GM19099 (cell line): Measurements from ENCODE around the gene GALNT8.

Source experiments
- POLR2A ChIP-seq: IDR thresholded peaks from 3 replicates; pipeline ENCODE4 v1.6.1; 2011; ENCODE audit warnings: low read depth; ENCODE audit not compliant: insufficient read length; ENCODE audit errors: extremely low read depth

Gene GALNT8

GRCh38 chr12:4775936-4776335 lies 55.7 kb downstream of the GALNT8 start:
- no peak for TF ChIP-seq POLR2A

GRCh38 chr12:4779749-4780148 lies 59.5 kb downstream of the GALNT8 start:
- TF ChIP-seq POLR2A: no peak

- no peak for TF ChIP-seq POLR2A
Observed at GRCh38 chr12:4780641-4781611, 60.7 kb downstream of the GALNT8 start.

GRCh38 chr12:4784404-4785054 lies 64.3 kb downstream of the GALNT8 start:
- TF ChIP-seq POLR2A: no peak

GRCh38 chr12:4786795-4787194 lies 66.6 kb downstream of the GALNT8 start:
- no peak for TF ChIP-seq POLR2A

- TF ChIP-seq POLR2A: no peak
Observed at GRCh38 chr12:4787965-4788364, 67.8 kb downstream of the GALNT8 start.

GRCh38 chr12:4789776-4790175 lies 69.6 kb downstream of the GALNT8 start:
- TF ChIP-seq POLR2A: no peak

- no peak for TF ChIP-seq POLR2A
Observed at GRCh38 chr12:4791497-4791896, 71.3 kb downstream of the GALNT8 start.

- no peak for TF ChIP-seq POLR2A
Observed at GRCh38 chr12:4794491-4794890, 74.3 kb downstream of the GALNT8 start.

- TF ChIP-seq POLR2A: no peak
Observed at GRCh38 chr12:4796216-4796615, 76.0 kb downstream of the GALNT8 start.

GRCh38 chr12:4796694-4797482 lies 76.7 kb downstream of the GALNT8 start:
- no peak for TF ChIP-seq POLR2A

GRCh38 chr12:4800555-4800954 lies 80.4 kb downstream of the GALNT8 start:
- no peak for TF ChIP-seq POLR2A

- no peak for TF ChIP-seq POLR2A
Observed at GRCh38 chr12:4802841-4803240, 82.6 kb downstream of the GALNT8 start.

GRCh38 chr12:4806439-4807115 lies 86.4 kb downstream of the GALNT8 start:
- no peak for TF ChIP-seq POLR2A
